Measurements from ENCODE around the gene FXR1. TPM values are rescaled to one million over a fixed set of nuclear protein-coding genes. Genes with fewer than 3 reads are reported as not detected.
"Not testable (repeated sequence)": the region's sequence is repeated elsewhere in the genome, so short reads cannot be mapped to it uniquely, and the experiment has no call there.

Gene FXR1
- 100 to 1,000 TPM; 224 to 258 (median 236) TPM for polyA plus RNA-seq (ENCODE audit: insufficient read length in 3 of 3)

DNA sequence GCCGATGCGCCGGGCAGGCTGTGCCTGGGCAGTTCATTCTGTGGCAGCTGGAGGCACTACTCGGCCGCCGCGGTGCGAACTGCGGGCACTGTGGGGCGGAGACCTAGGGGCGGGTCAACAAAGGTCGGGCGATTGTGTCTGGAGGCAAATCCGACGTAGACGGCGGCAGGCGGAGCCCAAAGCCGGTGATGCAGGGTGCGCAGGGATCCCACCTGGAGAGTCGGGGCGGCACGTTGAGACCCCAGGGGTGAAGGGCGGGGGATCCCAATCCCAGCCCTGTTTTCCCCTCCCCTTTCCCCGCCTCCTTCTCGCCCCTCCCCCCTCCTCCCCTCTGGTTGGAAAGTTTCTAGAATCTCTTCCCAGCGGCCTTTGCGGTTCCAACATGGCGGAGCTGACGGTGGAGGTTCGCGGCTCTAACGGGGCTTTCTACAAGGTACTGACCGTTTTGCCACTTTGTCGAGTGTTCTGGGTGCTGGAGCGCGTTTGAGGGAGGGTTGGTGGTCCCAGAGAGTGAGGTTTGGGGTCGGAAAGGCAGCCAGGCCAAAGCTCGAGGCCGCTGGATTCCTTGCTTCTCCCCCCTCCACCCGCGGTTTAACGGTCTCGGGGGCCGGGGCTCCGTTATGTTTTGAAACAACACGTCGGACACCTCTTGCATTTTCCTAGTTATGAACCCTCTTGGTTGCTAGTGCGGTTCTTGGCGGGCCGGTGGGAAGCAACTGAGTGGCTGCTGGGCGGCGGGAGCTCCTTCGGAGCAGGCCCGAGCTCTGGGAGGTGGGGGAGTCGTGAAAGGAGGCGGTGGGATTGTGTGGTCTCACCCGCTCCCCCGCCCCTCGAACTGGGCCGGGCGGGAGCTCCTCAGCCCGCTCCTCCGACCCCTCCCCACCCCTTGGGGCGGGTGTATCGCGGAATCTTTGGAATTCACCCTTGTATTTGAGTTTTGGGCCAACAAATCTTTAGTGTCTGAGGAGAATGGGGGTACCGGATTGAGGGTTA is at the start of gene FXR1:
Gene FXR1, plus strand, starts transcription at position 367 of the 993 bp plus-strand sequence. Its CDS starts 16 bp downstream, at position 383.
- DNase-seq (ENCODE audit: low read depth in 3 of 3, low spot score in 2 of 3), result peak; percentile 80 to 86 (median 86)

DNA sequence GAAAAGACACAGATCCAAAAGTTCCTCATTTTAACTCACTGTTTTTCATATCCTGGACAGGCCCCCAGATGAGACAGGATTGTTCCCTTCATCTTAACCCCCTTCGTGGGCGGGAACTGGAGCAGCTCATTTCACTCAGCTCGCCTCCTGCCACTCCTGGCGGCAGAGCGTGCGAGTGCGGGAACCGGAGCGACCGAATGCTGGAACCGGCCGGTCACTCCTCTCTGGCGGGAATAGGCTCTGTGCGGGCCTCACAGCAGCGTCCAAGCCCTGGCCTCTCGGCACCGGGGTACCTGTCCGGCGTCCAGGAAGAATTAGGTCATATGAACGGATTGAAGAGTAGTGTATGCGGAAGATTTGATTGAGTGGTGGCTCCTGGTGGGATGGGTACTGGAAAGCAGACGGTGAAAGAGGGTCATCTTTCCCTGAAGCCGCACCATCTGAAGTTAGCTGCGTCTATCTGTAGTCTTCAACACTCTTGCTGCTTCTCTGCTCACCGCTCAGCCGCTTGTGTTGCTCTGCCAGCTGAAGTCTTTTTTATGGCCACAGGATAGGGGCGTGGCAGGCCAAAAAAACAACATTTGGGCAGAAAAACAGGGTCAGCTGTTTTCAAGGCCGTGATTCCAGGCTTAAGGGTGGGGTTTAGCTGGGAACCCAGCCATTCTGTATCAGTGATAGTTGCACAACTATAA is 42.3 kb upstream of the FXR1 start:
- DNase-seq (ENCODE audit: low read depth in 3 of 3, low spot score in 2 of 3), result no peak

DNA sequence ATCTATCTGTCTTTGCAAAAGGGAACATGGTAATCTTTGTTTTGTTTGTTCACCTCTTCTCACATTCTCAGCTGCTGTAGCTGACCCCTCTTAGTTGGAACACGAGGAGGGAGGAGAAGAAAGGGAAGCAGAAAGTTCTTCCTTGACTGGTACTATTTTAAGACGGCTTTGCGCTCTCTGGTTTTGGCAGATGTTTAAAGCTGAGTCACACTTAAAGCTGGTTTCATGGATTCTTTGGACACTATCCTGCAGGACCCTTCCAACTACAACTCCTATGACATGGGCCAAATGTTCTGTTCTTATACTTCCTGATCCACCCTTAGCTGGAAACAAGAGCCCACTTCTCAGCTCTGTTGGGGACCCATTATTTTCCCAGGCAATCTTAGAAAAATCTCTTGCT is 40.6 kb upstream of the FXR1 start:
- DNase-seq (ENCODE audit: low read depth in 3 of 3, low spot score in 2 of 3), result no peak

DNA sequence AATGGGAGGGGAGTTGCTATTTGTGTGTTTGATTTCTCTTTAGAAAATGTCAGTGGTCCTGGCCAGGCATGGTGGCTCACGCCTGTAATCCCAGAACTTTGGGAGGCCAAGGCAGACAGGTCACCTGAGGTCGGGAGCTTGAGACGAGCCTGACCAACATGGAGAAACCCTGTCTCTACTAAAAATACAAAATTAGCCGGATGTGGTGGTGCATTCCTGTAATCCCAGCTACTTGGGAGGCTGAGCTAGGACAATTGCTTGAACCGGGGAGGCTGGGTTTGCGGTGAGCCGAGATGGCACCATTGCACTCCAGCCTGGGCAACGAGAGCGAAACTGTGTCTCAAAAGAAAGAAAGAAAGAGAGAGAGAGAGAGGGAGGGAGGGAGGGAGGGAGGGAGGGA is 40.0 kb upstream of the FXR1 start:
- DNase-seq (ENCODE audit: low read depth in 3 of 3, low spot score in 2 of 3), result not testable (repeated sequence)

DNA sequence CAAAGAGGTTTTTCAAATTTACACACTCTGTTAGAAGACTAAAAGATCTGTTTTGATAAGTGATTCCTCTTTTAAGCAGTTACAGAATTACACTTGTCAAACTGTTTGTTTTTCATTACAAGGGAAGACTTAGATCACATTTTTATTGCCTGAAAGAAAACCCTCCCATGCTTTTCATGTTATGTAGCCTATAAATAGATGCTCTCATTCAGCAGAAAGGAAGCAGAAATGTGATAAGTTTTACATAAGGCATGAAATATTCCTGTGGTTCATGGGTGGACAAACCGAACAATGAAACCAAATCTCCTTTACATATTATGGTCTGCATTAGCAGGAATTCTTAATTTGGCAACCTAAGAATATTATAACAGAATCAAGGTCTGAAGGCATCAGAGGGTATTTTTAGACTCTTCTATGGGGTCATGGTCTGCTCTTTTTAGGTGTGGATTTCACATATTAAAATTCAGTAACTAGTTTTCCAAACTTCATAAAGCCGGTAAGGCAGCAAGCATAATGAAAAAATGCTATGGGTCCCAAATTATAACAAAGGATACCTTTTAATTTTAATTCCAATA is 37.3 kb upstream of the FXR1 start:
- DNase-seq (ENCODE audit: low read depth in 3 of 3, low spot score in 2 of 3), result no peak

DNA sequence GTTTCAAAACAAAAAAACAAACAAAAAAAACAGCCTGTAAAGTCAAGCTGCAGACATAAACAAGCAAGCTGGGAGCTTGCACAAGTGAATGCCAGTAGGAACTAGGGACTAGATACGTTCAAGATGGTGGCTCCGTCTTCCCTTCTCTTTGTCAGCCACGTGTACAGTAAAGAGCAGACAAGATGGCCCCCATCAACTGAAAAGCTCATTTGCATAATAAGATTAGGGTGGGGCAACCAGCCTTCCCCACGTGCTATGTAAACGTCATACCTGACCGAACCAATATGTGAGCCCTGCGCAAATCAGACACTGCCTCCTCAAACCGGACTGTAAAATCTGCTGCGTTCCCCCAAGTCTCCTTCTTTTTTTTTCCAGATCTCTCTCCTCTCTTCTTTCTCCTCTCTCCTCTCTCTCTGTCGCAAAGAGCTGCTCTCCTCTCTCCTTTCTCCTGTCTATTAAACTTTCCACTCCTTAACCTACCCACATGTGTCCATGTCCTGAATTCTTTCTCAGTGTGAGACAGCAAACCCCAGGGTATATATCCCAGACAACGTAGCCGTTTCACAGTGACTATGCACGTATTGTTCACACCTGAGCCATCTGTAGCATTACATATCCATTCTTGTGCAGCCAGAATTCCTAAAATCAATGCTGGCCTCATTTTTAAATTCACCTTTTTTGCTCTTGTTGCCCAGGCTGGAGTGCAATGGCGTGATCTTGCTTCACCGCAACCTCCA is 31.2 kb upstream of the FXR1 start:
- DNase-seq (ENCODE audit: low read depth in 3 of 3, low spot score in 2 of 3), result no peak

DNA sequence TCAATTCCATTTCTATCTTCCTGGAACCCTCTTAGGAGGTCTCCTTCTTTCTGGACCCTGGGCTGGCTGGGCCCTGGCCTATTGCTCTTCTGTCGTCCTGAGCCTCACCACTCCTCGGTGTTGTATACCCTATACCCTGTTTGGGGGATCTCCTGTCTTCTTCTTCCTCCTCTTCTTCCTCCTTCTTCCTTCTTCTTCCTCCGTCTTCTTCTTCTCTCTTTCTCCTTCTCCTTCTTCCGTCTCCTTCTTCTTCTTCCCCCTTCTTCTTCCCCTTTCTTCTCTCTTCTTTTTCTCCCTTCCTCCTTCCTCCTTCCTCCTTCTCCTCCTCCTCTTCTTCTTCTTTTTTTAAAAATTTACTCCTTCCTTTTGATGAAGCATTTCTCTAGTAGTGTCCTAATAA is 30.4 kb upstream of the FXR1 start:
- DNase-seq (ENCODE audit: low read depth in 3 of 3, low spot score in 2 of 3), result no peak

DNA sequence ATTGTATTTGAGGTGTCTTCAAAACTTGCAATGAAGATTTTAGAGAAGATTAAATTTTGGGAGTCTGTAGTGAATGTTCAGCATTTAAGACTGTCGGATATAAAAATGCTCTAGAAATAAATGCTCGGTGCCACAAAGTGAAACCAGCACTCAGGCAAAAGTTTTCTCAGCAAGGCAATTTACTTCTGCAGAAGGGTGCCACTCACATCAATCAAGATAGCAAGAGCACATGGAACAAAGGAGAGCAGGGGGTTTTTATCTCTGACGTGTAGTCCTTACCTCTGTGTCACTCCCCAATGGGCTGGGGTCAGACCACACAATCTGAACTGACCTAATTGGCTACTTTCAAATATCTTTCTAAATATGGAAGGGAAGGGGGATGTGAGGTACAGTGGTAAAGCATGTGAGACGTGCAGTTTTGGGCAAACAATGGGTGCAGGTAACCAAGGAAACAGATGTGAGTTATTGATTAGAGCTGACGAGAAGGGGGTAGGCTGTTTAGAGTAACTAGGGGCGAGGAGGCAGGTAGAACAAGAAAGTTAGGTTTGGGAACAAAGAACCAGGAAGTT is 23.4 kb upstream of the FXR1 start:
- DNase-seq (ENCODE audit: low read depth in 3 of 3, low spot score in 2 of 3), result no peak

DNA sequence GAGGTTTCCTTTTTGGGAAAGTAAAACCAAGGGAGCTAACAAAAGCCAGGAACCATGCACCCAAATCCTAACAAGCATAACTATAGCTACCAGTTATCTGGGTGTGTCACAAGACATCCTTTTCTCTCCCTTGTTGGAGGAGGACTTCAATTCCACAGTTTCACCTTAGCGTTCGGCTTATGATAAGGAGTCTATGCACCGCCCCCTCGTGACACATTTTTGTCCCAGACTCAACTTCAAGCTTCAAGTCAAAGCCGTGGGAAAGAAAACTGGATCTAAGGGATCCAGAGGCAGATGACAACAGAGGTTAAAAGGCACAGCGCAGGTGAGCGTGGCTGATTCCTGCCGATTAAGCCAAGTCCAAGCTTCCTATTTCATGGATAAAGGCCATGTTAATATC is 13.9 kb upstream of the FXR1 start:
- DNase-seq (ENCODE audit: low read depth in 3 of 3, low spot score in 2 of 3), result no peak

DNA sequence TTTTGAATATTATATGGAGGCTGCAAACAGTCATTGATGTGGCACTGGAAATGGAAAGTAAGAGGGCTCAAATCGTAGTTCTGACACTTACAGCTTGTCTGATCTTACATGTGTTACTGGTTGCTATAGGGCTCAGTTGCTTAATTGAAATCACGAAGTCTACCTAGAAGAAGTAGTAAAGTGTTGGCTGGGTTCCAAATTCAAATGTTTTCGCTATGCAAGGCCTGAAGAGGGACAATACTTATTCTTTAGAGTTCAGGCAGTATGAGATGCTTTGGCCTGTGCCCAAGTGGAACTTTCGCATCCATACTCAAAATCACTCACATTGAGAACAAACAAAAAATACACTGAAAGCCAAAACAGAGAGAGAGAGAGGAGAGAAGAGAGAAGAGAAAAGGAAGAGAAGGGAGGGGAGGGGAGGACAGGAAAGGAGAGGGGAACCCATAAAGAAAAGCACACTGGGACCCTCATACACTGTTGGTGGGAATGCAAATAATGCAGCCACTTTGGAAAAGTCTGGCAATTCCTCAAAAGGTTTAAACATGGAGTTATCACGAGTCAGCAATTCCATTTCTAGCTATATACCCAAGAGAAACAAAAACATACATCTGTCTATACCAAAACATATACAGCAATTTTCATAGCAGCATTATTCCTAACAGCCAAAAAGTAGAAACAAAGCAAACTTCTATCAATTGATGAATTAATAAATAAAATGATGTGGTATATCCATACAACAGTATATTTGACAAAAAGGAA is 2.9 kb upstream of the FXR1 start:
- no peak for DNase-seq (ENCODE audit: low read depth in 3 of 3, low spot score in 2 of 3)

DNA sequence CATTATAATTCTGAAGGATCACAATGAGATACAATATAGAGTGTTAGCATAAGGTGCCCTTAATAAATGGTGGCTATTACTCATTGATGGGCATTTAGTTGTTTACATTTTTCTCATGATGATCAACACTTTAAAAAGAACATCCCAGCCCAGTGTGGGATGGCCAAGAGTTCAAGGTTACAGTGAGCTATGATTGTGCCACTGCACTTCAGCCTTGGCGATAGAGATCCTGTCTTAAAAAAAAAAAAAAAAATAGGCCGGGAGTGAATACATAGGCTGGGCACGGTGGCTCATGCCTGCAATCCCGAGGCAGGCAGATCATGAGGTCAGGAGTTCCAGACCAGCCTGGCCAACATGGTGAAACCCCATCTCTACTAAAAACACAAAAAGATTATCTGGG is 1.6 kb upstream of the FXR1 start:
- DNase-seq (ENCODE audit: low read depth in 3 of 3, low spot score in 2 of 3), result no peak

DNA sequence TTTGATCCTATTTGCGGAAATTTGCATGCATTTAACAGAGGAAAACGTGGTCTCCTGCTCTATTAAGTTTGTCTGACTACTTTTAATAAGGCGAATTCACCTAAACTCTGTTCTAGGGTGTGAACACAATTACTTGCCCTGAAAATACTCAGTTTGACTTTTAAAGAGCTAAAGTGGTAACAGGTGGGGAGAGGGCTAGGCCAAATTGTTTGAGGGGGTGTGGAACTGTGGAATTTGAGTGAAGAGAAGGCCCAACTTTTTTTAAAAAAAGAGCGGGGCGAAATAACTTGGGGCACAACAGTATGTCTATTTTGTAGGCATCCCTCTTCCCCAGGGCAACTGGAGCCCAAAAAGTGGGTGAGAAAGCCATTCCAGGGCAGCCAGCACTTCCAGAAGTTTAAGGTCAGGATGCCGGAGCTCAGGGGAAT is 580 bp upstream of the FXR1 start:
- DNase-seq (ENCODE audit: low read depth in 3 of 3, low spot score in 2 of 3), result no peak

DNA sequence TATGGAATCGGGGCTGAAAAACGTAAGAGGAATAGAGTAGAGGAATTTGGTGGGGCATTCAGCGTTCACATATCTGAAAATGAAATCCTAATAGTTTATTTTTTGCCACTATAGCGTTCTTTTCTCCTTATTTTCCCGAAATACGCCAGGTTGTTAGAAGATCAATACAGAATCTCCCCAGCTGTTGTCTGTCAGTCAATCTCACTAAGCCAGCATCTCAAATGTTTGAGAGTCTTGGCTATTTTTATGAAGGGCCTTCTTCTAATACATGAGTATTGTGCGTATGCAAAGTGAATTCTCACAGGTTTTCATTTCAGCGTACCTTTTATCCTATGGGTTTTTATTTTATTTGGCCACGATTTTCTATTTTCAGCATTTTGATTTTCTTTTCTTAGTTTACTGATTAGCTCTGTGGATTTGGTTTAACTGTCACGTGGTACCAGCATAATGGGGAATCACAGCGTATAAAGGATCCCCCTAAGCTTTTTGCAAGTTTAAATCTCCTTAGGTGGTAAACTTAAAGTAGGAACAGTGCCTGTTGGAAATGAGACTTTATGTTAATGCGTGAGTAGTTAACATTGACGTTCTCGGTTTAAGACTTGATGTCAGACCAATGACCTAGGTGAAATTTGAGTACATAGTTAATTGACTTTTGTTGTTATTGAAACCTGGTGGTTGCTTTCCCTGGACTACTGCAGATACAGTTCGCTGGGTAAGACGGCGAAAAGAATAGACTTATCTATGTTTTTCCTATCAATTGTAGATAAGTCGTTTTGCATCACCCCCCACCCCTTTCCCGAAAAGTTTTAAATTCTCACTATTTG is 1.3 kb downstream of the FXR1 start:
- DNase-seq (ENCODE audit: low read depth in 3 of 3, low spot score in 2 of 3), result peak in 1 of 3 donors; percentile 16

DNA sequence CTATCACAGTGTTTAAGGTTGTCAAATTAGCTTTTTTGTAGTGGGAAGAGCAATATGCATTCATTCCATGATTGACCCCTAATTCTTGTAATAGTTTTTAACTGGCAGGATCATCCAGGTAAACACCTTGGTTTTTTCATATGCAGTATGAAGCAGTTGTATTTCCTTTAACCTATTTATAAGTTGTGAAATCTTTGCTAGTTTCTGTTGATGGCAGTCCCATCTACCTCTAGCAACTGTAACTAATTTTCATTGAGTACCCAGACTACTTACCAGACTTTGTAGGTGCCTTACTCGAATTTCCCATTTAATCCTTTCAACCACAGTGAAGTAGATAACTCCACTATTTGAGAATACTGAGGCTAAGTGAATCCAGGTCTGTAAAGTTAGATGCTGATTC is 6.1 kb downstream of the FXR1 start:
- DNase-seq (ENCODE audit: low read depth in 3 of 3, low spot score in 2 of 3), result no peak

DNA sequence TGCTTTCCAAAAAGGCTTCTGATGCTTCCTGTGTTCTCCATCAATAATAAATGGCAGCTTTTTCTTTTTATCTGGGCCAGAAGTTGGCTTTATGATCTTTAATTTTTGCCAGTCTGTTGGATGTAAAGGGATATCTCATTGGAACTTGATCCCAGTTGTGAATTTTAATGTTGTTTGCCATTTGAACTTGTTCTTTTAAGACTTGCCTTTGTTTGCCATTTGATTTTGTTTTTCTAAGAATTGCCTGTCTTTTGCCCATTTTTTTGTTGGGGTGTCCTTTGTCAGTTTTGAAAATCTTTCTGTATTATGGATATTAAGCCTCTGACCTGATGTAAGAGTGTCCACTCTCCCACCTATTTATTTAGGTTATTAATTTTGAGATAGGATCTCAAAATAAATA is 9.8 kb downstream of the FXR1 start:
- DNase-seq (ENCODE audit: low read depth in 3 of 3, low spot score in 2 of 3), result no peak

DNA sequence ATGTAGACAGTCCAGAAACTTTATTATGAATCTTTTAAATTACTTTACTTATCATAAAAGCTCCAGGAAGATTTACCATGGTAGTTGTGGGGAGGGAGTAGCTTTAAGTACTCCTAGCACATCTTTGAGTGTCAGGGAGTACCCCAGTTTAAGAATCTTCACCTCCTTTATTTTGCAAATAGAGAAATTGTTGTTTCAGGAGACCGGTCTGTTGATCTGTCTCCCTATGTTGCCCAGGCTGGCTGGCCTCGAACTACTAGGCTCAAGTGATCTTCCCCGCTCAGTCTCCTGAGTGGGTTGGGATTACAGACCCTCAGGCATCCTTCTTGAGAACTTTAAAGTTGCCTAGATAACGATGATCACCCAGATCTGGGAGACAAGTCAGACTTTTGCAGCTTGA is 11.1 kb downstream of the FXR1 start:
- DNase-seq (ENCODE audit: low read depth in 3 of 3, low spot score in 2 of 3), result no peak

DNA sequence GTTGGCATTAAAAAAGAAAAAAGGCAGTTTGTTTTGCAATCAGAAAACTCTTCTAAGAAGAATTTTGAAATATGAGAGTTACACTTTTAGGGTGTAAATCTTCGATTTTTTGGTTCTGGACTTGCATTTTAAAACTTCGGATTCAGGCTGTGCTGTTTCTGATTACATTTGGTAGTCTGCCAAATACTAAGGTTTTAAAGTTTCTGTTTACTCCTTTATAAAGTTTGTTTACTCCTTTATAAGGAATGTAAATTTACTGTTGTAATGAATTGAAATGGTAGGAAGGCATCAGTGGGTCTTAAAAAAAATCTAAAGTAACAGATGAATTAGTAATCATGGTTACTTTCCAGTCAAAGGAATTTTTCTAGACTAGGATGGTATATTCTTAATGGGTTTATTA is 14.1 kb downstream of the FXR1 start:
- no peak for DNase-seq (ENCODE audit: low read depth in 3 of 3, low spot score in 2 of 3)

DNA sequence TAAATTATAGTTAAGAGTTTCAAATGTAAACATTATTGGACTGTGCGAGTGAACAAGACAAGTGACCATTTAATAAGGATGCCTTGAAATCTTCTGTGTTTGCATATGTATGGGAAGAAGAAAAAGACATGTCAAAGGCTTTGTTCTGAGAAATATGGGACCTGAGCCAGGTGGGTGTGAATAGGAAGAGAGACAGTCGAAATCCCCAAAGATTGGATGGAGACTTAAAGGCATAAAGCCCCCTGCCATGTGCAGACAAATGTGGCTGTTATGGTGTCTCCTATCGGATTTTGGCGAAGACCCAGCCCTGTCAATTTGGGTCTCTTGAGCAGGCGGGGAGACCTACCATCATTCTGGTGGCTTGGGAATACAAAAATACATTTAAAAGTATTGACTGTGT is 16.9 kb downstream of the FXR1 start:
- no peak for DNase-seq (ENCODE audit: low read depth in 3 of 3, low spot score in 2 of 3)

DNA sequence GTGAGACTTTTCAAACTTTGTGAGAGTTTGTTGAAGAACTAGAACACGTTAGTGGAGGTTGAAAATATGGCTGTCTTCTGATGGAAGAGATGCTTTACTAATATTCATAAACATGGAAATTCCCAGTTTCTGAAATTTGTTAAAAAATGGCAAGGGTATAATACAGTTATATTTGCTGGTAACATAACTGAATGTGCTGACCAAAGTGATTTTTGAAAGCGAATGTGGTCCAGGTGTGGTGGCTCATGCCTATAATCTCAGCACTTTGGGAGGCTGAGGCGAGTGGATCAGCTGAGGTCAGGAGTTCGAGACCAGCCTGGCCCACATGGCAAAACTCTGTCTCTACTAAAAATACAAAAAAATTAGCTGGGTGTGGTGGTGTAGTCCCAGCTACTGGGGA is 18.1 kb downstream of the FXR1 start:
- DNase-seq (ENCODE audit: low read depth in 3 of 3, low spot score in 2 of 3), result no peak
